Measurements from ENCODE around the gene RBM17. TPM values are rescaled to one million over a fixed set of nuclear protein-coding genes. Genes with fewer than 3 reads are reported as not detected.

Gene RBM17
- total RNA-seq, 1 experiment from 2014 or later: 129 TPM

DNA sequence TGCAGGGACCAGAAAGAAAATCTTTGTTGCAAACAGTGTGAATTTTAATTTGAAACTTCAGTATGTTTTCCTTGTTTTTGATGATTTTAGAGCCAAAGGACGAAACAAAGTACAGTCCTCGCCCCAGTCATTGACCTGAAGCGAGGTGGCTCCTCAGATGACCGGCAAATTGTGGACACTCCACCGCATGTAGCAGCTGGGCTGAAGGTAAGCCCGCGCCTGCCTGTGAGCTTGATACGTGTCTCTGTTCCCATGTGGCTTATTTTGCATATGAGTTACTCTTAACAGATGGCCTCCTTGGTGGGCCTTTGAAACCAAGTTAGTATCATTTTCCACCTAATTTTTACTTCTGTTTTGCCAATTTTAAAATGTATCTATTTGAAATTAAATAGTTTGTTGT is 12.3 kb downstream of the RBM17 start:
- H3K4me3 ChIP-seq (replicated peaks in 1 of 2; ENCODE audit: low read depth in 1 of 2, low read length in 2 of 2): no peak overlapping the region
- BruUV-seq (replicated peaks): no TSS peak
- intact Hi-C loops (cut with micrococcal nuclease): no loop called here
- ATAC-seq: no peak
- no peak overlapping the region for H2AFZ ChIP-seq (ENCODE audit: low read depth, low read length, poor library complexity, severe bottlenecking)
- no peaks in the 10 kb centered on the region for H3K9me3 ChIP-seq (ENCODE audit: control insufficient read depth in 1 of 2, insufficient read depth in 1 of 2, low read depth in 1 of 2, low read length in 2 of 2)
- H3K9ac ChIP-seq (ENCODE audit: low read length): no peak overlapping the region
- H3K79me2 ChIP-seq (ENCODE audit: insufficient read depth, low read length): peaks cover 92% of the 10 kb centered on the region
- CTCF ChIA-PET: interaction anchor here (2.0 kb wide), 1 partner anchor 301 kb away, joined by 5 read pairs; no protein-coding TSS in a partner anchor
- TF ChIP-seq CTCF (IDR thresholded peaks at IDR 0.05 in 2 of 3, conservative IDR thresholded peaks at IDR 0.05 in 1 of 3; ENCODE audit: borderline replicate concordance in 1 of 3, insufficient read depth in 1 of 3, low read depth in 2 of 3, low read length in 2 of 3) (no peak), ZFX (IDR thresholded peaks at IDR 0.05) (no peak), ELF1 (IDR thresholded peaks at IDR 0.05; ENCODE audit: borderline replicate concordance, low read depth) (no peak), EZH2phosphoT487 (IDR thresholded peaks at IDR 0.05; ENCODE audit: borderline replicate concordance) (no peak), SP1 (IDR thresholded peaks at IDR 0.05; ENCODE audit: low read depth) (no peak), POLR2AphosphoS5 (IDR thresholded peaks at IDR 0.05; ENCODE audit: low read depth, low read length) (no peak), ZBTB33 (IDR thresholded peaks at IDR 0.05; ENCODE audit: extremely low read depth, insufficient replicate concordance, low read length) (no peak), SIN3A (IDR thresholded peaks at IDR 0.05; ENCODE audit: low read depth) (no peak), ZNF274 (IDR thresholded peaks at IDR 0.05; ENCODE audit: low read depth, low read length) (no peak), EGR1 (IDR thresholded peaks at IDR 0.05; ENCODE audit: low read depth) (no peak), TCF7L2 (IDR thresholded peaks at IDR 0.05; ENCODE audit: borderline replicate concordance, extremely low read depth, insufficient read depth, insufficient read length) (no peak), REST (IDR thresholded peaks at IDR 0.05; ENCODE audit: low read depth) (no peak)
- TF ChIP-seq, protein P1, sequence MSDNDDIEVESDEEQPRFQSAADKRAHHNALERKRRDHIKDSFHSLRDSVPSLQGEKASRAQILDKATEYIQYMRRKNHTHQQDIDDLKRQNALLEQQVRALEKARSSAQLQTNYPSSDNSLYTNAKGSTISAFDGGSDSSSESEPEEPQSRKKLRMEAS (IDR thresholded peaks at IDR 0.05): no peak
- no peak for DNase-seq (ENCODE audit: low read depth, low spot score)
- no peak overlapping the region for H3K27ac ChIP-seq (ENCODE audit: low read depth, low read length)
- no peaks in the 10 kb centered on the region for H3K27me3 ChIP-seq (ENCODE audit: insufficient read depth, low read length)
- H3K4me2 ChIP-seq (ENCODE audit: low read length): no peak overlapping the region
- POLR2A ChIA-PET: no interaction called here
- RAD21 ChIA-PET (ENCODE audit: low non-redundant PET in 1 of 2, low total read pairs in 2 of 2, uncharacterized antibody in 2 of 2, unreplicated experiment in 2 of 2): no interaction called here
- H3K9me2 ChIP-seq (ENCODE audit: insufficient read depth): no peaks in the 10 kb centered on the region
- H4K20me1 ChIP-seq (ENCODE audit: insufficient read depth): peaks cover 9% of the 10 kb centered on the region; the same call in 1 of the 2 replicates
- H3K36me3 ChIP-seq (ENCODE audit: control insufficient read depth in 1 of 2, insufficient read depth in 2 of 2, low read length in 2 of 2): peaks cover 49 to 53% of the 10 kb centered on the region in 2 experiments
- no peaks in the 10 kb centered on the region for H3K4me1 ChIP-seq (ENCODE audit: control insufficient read depth in 1 of 2, insufficient read depth in 2 of 2, low read length in 2 of 2)

Data from HCT116 (cell line).